Fibroblast of the aortic adventitia (primary cell): ENCODE results near the gene ZNF274. TPM values are rescaled to one million over a fixed set of nuclear protein-coding genes. Genes with fewer than 3 reads are reported as not detected.

Experiments used
- DNase-seq: peaks from one replicate; pipeline ENCODE4 v3.0.0-alpha.2; 2010; ENCODE audit warnings: low read depth
- H3K4me3 ChIP-seq: 2 replicates; pipeline ENCODE4 v1.5.1; 2011; ENCODE audit warnings: low read depth, mild to moderate bottlenecking, control low read depth, low read length, moderate library complexity
- CTCF ChIP-seq: IDR thresholded peaks from 2 replicates; pipeline ENCODE4 v1.5.1; 2011; ENCODE audit warnings: mild to moderate bottlenecking, low read length, control low read depth, inconsistent platforms; ENCODE audit not compliant: insufficient read depth
- total RNA-seq: library from RNA; depleted of rRNA; stranded (reverse); fragments of >200 nt; gene quantifications from 2 replicates; pipeline ENCODE4 v1.2.3, GENCODE V29; 2012; ENCODE audit warnings: low replicate concordance

The ZNF274 gene
- total RNA-seq, 1 donor = 15.6 TPM

- H3K4me3 ChIP-seq = peak overlapping the region; percentile 82
- DNase-seq = no peak
- no peak for TF ChIP-seq CTCF
These were observed 278 bp upstream of the ZNF274 start for GRCh38 chr19:58182577-58182988.

GRCh38 chr19:58183817-58184215 is 955 bp downstream of the ZNF274 start:
- peak overlapping the region; percentile 82 for H3K4me3 ChIP-seq
- no peak for DNase-seq
- no peak for TF ChIP-seq CTCF

GRCh38 chr19:58196901-58197616 is 14.2 kb downstream of the ZNF274 start:
- H3K4me3 ChIP-seq = no peak overlapping the region
- DNase-seq = peak; percentile 41
- TF ChIP-seq CTCF = no peak

- DNase-seq = no peak
- no peak overlapping the region for H3K4me3 ChIP-seq
- no peak for TF ChIP-seq CTCF
These were observed 21.1 kb downstream of the ZNF274 start for GRCh38 chr19:58203814-58204475.

- no peak for TF ChIP-seq CTCF
- H3K4me3 ChIP-seq = no peak overlapping the region
- DNase-seq = no peak
These were observed 21.7 kb downstream of the ZNF274 start for GRCh38 chr19:58204566-58204965.

GRCh38 chr19:58209577-58209976 is 26.7 kb downstream of the ZNF274 start:
- H3K4me3 ChIP-seq = no peak overlapping the region
- TF ChIP-seq CTCF = no peak
- no peak for DNase-seq
